HG03571 (cell line): ENCODE results near the gene KIAA1671.
"Not testable (repeated sequence)": the region's sequence is repeated elsewhere in the genome, so short reads cannot be mapped to it uniquely, and the experiment has no call there.

ENCODE experiments used
- ATAC-seq: cut with Tn5 transposase; IDR thresholded peaks from one replicate; pipeline ENCODE4 v1.9.1; 2021; ENCODE audit not compliant: unreplicated experiment

Gene KIAA1671

DNA sequence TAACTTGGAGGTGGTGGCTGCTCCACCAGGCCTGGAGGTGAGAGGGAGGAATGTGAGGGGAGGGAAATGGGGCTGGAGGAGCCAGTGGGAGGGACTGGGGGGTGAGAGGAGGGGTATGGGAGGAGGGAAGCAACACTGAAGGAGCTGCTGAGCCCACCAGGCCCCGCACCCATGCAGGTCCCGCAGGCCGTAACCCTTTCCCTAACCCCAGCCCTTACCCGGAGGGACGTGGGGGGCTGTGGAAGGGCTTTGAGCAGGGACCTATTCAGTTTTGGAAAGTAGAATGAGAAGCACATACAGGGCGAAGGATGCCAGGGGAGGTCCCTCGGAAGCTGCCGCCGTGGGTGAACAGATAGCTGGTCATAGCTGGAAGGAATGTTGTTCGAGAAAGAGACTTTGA lies 213.3 kb downstream of the KIAA1671 start:
- ATAC-seq = no peak

DNA sequence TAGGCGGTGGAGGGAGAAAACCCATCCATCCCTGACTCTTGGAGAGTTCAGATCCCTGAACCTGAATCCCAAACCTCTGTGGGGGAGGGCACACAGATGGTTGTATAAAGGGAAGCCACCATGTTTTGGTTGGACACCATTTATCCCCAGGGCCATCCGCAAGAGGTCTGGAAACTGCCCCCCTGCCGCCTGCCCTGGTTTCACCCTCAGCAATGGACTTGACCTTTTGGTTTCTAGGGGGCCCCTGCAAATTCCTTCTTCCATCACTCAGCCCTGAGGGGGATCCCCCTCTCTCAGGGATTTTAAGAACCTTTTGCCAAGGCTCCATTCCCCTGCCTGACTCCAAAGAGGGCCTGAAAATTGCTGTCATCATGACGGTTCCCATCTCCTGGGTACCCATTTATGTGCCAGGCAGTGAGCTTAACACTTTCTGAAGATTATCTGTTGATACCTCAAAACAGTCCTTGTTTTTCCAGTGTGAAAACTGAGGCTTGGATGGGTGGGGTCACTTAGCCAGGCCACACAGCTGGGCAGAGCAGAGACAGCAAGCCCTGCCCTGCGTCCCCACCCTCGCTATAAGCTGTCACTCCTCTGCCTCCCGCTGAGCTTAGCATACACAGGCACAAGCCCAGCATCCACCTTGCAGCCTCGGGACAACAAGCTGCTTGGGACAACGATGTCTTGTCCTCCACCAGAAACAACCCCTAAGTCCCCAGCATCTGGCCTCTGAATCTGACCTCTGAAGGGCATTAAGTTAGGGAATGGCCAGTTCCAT lies 213.9 kb downstream of the KIAA1671 start:
- ATAC-seq = no peak

- no peak for ATAC-seq
Observed at GRCh38 chr22:25167082-25167481, 214.6 kb downstream of the KIAA1671 start.

DNA sequence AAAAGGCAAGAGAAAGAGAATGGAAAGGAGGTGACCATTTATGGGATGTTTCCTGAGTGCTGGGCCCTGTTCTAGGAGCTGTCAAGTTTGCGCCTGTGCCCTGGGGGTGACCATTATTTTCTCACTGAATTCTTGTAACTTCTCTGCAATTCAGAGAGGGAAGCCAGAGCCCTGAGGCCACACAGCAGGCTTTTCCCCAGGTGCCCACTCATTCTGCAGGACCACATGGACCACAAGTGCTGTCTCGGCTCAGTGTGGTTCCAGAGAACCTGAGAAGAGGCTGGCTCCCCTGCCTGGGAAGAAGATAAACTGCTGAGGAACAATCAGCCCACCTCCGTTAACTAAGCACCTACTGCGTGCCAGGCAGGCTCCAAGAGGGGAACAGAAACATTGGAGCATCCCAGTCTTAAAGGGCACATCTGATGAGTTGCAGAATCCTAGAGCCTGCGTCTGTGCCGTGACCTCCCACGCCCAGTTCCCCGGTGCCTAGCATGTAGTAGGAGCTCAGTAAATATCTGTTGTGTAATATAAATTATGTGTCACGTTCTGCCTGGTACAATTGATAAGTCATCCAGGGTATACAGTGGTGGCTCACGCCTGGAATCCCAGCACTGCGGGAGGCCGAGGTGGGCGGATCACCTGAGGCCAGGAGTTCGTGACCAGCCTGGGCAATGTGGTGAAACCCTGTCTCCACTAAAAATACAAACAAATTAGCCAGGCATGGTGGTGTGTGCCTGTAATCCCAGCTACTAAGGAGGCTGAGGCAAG lies 215.5 kb downstream of the KIAA1671 start:
- no peak for ATAC-seq

GRCh38 chr22:25169278-25170031 lies 216.9 kb downstream of the KIAA1671 start:
- no peak for ATAC-seq

GRCh38 chr22:25170426-25170980 lies 218.0 kb downstream of the KIAA1671 start:
- ATAC-seq = no peak

DNA sequence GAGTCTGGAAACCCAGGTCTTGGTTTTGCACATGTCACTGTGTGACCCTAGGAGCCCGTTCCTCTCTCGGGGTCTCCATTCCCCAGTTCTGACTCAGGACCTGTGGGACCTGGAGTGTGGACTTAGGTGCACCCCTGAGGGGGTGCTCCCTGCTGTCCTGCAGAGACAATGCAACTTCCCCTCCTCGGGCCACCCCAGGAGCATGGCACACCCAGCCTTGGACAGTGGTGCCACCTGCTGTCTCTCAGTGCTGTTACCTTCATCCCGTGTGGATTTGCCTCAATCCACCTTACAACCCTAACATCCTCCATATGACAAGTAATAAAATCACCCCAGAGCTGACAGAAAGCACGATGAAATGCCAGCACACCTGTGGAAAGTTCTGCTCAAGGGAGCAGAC lies 219.6 kb downstream of the KIAA1671 start:
- no peak for ATAC-seq

GRCh38 chr22:25174156-25174887 lies 221.8 kb downstream of the KIAA1671 start:
- no peak for ATAC-seq

GRCh38 chr22:25174888-25175411 lies 222.4 kb downstream of the KIAA1671 start:
- no peak for ATAC-seq

DNA sequence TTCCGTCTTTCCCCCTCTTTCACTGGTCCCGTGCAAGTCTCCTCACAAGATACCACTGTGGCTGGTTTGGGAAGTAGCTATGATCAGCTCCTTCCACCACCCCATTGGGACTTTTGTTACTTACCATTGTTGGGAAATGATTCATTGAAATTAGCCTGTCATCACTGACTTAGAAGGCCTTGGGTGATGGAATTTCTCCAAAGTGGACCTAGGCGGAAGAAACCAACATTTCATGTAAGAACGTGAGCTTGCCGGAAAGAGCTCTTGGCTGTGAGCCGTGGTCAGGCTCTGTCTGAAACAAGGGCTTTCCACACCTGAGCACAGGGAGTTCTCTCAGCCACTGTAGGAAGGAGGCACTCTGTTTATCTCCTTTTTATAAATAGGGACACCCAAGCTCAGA lies 223.7 kb downstream of the KIAA1671 start:
- ATAC-seq = no peak

DNA sequence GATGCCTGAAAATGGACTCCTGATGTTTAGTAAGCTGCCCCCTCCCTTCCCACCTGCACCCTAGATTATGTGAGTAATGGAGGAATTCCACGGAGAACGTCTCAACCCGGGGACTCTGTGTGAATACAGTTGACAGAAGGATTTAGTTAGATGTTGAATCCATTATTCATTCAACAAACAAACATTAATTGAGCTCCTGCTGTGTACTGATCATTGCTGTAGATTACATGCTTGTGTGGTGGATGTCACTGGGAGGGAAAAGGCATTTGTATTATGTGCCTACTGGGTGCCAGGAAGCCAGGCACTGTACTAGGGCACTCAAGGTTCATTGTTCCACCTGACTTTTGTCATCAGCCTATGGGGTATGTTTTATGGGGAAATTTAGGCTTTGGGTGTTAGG lies 224.3 kb downstream of the KIAA1671 start:
- ATAC-seq = no peak

GRCh38 chr22:25177226-25177625 lies 224.7 kb downstream of the KIAA1671 start:
- no peak for ATAC-seq

- ATAC-seq = no peak
Observed at GRCh38 chr22:25177895-25178294, 225.4 kb downstream of the KIAA1671 start.

- ATAC-seq = not testable (repeated sequence)
Observed at GRCh38 chr22:25178348-25178747, 225.8 kb downstream of the KIAA1671 start.

DNA sequence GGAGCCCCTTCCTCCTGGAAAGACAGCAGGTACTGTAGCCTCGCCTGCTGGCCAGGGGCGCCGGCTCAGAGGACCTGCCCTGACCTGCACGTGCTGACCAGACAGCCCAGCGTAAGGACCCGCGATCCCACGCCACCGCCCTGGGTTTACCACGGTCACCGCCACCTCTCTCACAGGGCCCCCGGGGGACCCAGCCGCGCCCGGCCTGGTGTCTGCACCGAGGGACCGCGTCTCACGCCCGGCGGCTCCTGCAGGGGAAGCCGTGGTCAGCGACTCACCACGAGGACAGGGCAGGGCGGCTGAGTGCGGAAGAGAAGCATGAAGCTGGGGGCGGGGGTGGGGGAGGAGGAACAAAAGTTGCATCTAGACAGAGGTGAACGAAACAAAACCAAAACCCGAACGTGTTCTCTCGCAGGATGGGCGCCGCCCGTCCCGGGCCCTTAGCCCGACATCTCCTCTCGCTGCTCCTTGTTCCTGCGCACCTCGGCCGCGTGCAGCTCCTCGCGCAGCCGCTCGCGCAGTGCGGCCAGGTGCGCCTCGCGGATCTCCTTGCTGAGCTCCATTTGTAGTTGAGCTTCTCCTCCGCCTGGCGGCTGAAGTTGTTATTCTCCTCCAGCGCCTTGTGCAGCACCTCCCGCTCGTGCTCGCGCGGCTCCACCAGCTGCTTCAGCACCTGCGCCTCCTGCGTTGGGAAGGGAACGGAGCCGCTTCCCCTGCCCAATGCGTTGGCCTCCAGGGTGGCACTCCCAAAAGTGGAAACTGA lies 226.5 kb downstream of the KIAA1671 start:
- ATAC-seq = not testable (repeated sequence)

DNA sequence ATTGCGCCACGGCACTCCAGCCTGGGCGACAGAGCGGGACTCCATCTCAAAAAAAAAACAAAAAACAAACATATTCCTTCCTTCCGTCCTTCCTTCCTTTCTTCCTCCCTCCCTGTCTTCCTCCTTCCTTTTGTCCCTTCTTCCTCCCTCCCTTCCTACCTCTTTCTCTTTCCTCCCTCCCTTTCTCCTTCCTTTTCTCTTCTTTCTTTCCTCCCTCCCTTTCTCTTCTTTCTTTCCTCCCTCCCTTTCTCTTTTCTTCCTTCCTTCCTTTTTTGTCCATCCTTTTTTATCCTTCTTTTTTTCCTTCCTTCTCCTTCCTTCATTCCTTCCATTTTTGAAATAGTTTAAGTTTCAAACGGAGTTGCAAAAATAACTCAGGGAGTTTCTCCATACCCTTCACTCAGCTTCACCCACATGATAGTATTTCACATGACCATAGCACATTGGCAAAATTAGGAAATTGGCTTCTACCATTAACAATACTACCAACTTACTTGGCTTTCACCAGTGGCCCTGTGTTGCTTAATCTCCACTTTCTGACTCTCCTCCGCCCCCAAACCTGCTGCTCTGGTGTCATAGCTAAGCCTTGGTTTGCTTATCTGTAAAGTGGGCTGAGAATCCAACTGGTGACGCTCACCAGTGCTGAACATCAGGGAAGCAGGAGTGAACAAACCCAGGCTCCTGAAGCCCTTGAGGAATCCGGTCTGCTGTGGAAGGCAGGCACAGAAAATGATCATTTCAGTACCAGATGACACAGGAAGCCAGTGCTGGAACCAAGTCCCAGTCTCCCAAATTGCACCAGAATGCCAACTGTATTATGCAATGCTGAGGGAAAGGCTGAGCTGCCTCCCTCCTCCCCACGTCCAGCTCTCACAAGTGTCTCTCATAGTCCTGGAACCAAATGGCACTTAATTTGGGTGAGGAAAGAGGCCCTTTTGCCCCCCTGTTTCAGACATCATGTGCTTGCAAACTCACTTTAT lies 229.9 kb downstream of the KIAA1671 start:
- no peak for ATAC-seq

GRCh38 chr22:25183949-25184619 lies 231.6 kb downstream of the KIAA1671 start:
- no peak for ATAC-seq

- no peak for ATAC-seq
Observed at GRCh38 chr22:25186140-25186539, 233.6 kb downstream of the KIAA1671 start.
